Muscle layer of duodenum (tissue), 2 donors: ENCODE data around the gene REG4.
A peak's percentile ranks its signal among the peaks of the same experiment; 100 is the strongest.
"Not testable (repeated sequence)": the region's sequence is repeated elsewhere in the genome, so short reads cannot be mapped to it uniquely, and the experiment has no call there.

ENCODE experiments used
- H3K27ac ChIP-seq: one replicate; pipeline ENCODE4 v1.7.0; 2013; ENCODE audit warnings: mild to moderate bottlenecking, low read length
- H3K27me3 ChIP-seq: one replicate; pipeline ENCODE4 v1.7.0; 2013; ENCODE audit warnings: low read depth, mild to moderate bottlenecking, control low read depth, low read length
- H3K36me3 ChIP-seq, 2 donors: one replicate each; pipeline ENCODE4 v1.7.0; 2013; ENCODE audit warnings: low read length in 2 of 2, control low read depth in 1 of 2, mild to moderate bottlenecking in 1 of 2; ENCODE audit not compliant: insufficient read depth in 2 of 2, control insufficient read depth in 1 of 2
- H3K4me1 ChIP-seq, 2 donors: one replicate each; pipeline ENCODE4 v1.7.0; 2013; ENCODE audit warnings: low read length in 2 of 2, mild to moderate bottlenecking in 2 of 2, control low read depth in 1 of 2, moderate library complexity in 1 of 2; ENCODE audit not compliant: insufficient read depth in 2 of 2, control insufficient read depth in 1 of 2
- H3K4me3 ChIP-seq, 2 donors: one replicate each; pipeline ENCODE4 v1.7.0; 2013; ENCODE audit warnings: low read length in 2 of 2, low read depth in 1 of 2, mild to moderate bottlenecking in 1 of 2
- H3K9me3 ChIP-seq, 2 donors: one replicate each; pipeline ENCODE4 v1.7.0; 2013; ENCODE audit warnings: low read length in 2 of 2, control low read depth in 1 of 2, mild to moderate bottlenecking in 1 of 2; ENCODE audit not compliant: control insufficient read depth in 1 of 2
- donor health status: healthy.

Gene REG4

DNA sequence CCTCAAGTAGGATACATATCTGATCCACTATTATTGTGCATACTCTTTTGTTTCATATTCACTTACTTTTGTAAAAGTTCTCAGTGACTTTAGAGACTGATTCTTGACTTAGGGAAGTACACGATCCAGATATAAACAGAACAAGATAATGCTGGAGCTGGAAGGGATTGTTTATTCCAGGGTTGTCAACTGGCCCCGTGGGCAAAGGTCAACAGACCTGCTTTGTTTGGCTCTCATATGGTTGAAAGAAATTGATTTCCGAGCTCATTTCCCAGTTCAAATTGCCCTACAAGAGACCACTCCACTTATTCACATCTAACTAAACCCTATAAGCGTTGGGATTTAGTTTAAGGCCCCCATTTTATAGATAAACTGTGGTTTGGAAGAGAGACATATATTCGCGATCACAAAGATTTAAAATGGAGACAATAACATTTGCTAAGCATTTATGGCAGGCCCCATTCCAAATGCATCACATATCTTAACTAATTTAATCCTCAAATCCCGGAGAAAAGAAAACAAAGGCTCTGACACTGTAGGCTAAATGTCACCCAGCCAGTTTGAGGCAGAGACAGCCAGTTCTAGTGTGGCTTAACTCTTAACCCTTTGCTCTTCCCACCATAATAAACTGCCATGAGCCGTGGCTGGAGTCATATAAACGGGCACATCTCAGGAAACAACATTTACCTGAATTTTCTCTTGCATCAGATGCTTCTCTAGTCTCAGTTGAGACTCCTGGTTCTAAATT is 20.6 kb downstream of the REG4 start:
- Histone ChIP-seq H3K27me3 (no peaks in the 10 kb centered on the region), H3K9me3 (no peaks in the 10 kb centered on the region), H3K27ac (peak overlapping the region; percentile 2), H3K4me1 (peaks cover 13 to 26% of the 10 kb centered on the region in 2 donors), H3K4me3 (no peak overlapping the region), H3K36me3 (no peaks in the 10 kb centered on the region)

DNA sequence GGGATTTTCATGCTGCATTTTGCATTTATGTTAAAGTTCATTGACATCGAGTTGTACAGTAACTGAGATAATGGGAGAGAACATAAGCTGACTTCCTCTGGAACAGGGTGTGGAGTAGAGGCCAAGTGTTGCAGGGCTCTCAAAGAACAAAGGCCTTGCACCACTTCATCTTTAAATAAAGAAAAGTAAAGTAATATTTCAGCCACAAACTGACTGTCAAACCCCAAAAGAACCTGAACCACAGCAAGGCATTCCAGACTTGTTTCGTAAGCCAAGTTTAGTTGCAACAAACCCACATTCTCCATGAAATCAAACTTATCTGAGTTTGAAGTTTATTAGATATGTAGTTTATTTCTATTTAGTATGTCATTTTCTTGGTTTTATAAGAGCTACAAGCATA is 23.5 kb downstream of the REG4 start:
- H3K9me3 ChIP-seq: no peaks in the 10 kb centered on the region

DNA sequence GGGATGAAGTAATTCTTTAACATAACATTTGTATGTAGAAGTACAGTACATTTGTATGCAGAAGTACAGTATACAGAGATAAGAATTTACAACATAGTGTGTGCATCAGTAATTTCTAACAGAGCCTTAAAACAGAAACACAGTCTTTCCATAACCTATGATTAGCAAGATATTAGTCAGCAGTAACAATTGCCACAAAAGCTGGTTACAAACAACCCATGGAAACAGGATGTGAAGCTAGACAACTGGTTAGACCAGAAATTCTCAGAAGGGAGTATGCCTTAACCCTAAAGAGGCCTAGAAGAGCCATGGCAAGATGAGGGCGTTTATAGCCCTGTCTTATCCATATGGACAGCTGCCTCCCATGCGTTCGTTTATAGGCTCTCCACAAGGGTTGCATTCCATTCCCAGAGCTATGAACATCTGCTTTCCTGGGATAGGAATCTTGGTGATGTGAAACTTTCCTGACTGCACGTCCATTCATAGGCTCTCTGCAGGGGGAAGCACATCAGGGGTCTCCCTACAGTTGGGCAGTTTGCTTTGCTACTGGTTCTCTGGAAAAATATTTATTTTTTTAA is 24.7 kb downstream of the REG4 start:
- not testable (repeated sequence) for H3K4me3 ChIP-seq, H3K27me3 ChIP-seq, H3K9me3 ChIP-seq, H3K4me1 ChIP-seq, H3K27ac ChIP-seq, H3K36me3 ChIP-seq

More for the DNA sequence above, 23.5 kb downstream of the REG4 start:
- H3K4me3 ChIP-seq: no peak overlapping the region
- no peak overlapping the region for H3K27ac ChIP-seq
- no peaks in the 10 kb centered on the region for H3K36me3 ChIP-seq
- H3K4me1 ChIP-seq: peaks cover 0 to 7% of the 10 kb centered on the region in 2 donors
- no peaks in the 10 kb centered on the region for H3K27me3 ChIP-seq

DNA sequence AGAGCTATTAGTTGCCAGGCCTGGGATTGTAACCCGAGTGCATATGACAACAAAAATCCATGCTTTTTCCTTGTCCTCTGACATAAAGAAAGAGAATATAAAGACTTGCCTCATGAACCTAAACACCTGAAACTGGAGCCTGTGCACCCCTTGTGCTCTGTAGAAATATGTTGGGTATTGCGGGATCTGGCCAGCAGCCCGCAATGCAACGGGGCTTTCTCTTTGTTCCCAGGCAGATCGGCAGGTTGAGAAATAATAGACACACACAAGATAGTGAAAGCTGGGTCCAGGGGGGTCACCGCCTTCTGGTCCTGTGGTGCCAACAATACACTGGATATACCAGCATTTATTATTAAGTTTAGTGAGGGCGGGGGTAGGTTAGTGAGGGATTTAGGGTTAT is 25.2 kb downstream of the REG4 start:
- H3K4me3 ChIP-seq, H3K36me3 ChIP-seq, H3K4me1 ChIP-seq, H3K27ac ChIP-seq, H3K27me3 ChIP-seq, H3K9me3 ChIP-seq: not testable (repeated sequence)

DNA sequence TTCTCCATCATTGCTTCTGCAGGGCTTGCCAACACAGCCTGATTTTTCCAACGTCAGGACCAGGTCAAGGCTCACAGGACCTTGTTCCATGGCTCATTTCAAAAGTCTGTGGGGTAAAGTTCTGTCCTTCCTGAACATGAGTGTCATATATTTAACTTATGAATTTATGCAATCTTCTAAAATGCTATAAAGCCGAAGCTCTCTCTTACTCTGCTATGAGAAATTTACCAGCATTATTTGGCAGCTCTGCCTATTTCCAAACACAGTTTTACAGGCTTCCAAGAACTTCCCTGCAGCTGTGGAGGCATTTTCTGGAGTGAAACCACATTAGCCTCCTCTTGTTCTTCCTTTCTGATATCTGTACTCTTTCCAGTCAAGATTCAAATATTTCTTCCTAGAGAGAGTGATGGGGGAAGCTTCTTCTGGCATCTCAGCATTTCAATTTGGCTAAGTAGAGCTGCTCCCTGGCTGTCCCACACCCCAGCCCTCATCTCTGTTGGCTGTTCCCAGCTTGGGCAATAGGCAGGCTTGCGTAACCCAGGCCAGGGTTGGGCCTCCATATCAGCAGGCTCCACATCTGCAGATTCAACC is 27.0 kb downstream of the REG4 start:
- H3K27ac ChIP-seq: no peak overlapping the region

DNA sequence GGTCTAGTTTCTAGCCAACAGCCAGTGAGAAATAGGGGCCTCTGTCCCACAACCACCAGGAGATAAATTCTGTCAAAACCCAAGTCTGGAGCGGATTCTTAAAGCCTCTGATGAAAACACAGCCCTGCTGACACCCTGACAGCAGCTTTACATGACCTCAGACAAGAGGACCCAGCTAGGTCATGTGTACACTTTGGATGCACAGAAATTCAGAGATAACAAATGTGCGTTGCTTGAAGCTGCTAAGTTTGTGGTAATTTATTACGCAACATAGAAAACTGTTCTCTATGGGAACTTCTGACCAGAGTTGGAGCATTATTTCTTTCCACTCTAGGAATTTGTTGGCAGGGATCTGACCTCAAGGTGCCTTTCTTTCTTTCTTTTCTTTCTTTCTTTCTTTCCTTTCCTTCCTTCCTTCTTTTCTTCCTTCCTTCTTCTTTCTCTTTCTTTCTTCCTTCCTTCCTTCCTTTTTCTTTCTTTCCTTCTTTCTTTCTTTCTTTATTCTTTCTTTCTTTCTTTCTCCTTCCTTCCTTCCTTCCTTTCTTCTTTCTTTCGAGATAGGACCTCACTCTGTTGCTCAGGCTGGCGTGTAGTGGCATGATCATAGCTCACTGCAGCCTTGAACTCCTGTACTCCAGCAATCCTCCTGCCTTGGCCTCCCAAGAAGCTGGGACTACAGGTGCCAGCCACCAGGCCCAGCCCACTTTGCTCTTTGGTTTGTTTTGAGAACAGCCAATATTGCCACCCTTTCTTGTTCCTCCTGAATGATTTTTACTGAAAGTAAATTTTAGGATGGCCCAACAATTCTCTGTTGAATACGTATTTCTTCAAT is 27.7 kb downstream of the REG4 start:
- H3K4me3 ChIP-seq: no peak overlapping the region
- H3K9me3 ChIP-seq: no peaks in the 10 kb centered on the region
- no peaks in the 10 kb centered on the region for H3K27me3 ChIP-seq
- H3K36me3 ChIP-seq: no peaks in the 10 kb centered on the region
- H3K27ac ChIP-seq: no peak overlapping the region
- peaks cover 7 to 10% of the 10 kb centered on the region in 2 donors for H3K4me1 ChIP-seq

More for the DNA sequence above, 27.0 kb downstream of the REG4 start:
- Histone ChIP-seq H3K4me3 (no peak overlapping the region), H3K4me1 (peaks cover 7 to 10% of the 10 kb centered on the region in 2 donors), H3K36me3 (no peaks in the 10 kb centered on the region), H3K9me3 (no peaks in the 10 kb centered on the region), H3K27me3 (no peaks in the 10 kb centered on the region)

DNA sequence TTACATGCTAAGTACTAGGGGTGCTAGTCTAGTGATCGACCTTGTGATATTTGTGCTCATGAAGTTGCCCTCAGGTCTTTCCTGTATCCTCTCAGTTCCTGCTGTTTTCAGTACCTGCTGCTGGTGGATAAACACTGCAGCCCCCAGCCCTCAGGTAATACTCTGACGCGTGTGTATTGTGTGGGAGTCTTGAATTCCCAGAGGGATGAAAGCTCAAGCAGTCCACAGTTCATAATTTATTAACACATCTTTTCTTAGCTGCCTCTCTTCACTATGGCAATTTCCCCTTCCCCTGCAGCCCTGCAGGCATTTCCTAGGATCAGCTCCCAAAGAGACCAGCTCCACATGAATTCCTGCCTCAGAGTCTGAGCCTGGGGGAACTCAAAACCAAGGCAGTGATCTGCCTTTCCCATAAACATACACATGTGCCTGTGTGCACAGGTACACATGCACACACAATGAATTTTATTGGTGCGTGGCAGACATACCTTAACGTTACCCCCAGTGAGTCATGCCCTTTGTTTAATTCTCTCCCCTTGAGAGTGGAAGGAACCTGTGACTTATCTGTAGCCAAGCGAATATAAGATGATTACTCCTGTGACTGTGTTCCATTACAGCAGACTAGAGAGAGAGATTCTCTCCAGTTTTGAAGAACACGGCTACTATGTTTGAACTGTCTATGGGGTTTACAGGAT is 28.5 kb downstream of the REG4 start:
- H3K36me3 ChIP-seq: no peaks in the 10 kb centered on the region
- no peak overlapping the region for H3K4me3 ChIP-seq
- no peak overlapping the region for H3K27ac ChIP-seq
- no peaks in the 10 kb centered on the region for H3K9me3 ChIP-seq
- no peaks in the 10 kb centered on the region for H3K27me3 ChIP-seq
- peaks cover 4 to 10% of the 10 kb centered on the region in 2 donors for H3K4me1 ChIP-seq

DNA sequence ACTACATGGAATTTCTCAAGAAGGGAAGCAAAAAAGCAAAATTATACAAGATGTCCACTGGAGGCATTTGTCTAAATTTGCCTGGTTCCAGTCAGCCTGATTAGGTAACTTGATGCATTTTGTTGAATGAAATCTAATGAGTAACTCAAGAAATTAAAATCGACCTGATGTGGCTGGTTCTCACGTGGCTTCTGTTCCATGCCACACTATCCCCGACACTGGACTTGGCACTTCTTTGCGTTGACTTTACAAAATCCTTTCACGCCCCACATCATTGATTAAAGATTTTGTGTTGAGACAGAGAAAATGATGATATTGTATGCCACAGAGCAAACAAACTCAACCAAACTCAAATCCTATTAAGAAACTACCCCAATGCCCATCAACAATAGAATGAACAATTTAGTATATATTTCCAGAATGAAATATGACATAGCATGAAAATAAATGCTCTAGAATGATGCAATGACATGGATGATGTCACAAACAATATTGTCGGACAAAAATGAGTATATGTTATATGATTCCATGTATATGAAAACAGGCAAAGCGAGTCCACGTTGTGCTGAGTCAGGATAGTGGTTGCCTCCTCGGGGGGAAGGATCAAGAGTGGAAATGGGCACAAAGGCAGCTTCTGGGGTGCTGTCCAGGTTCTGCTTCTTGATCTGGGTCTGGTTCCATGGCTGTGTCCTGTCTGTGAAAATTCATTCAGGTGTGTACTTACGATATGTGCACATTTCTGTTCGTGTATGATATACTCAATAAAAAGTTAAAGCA is 29.6 kb downstream of the REG4 start:
- Histone ChIP-seq H3K4me1 (peaks cover 0 to 10% of the 10 kb centered on the region in 2 donors), H3K4me3 (no peak overlapping the region), H3K9me3 (no peaks in the 10 kb centered on the region), H3K27me3 (no peaks in the 10 kb centered on the region), H3K36me3 (no peaks in the 10 kb centered on the region), H3K27ac (no peak overlapping the region)

DNA sequence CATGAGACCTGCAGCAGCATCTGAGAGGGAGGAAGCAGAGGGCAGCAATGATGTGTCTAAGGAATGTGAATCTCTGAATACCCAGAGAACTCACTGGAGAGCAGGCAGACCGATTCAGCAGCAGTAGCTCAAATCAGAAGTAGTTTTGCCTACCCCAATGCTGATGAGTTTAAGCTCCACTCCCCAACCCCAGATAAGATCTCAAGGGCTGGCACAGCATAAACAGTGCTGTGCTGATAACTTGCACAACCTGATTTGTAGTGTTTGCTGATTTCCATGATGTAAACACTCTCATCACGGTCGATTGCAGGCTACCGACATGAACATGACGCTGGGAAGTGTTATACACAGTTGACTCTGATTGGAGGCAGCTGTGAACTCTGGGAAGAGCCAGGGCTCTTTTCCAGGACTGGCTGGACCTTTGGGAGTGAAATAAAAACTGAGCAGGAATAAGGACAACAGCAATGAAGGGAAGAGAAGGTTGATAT is 31.3 kb downstream of the REG4 start:
- H3K36me3 ChIP-seq: no peaks in the 10 kb centered on the region
- H3K4me1 ChIP-seq: peaks cover 0 to 10% of the 10 kb centered on the region in 2 donors
- H3K27ac ChIP-seq: peak overlapping the region; percentile 10
- peak overlapping the region in 1 of 2 donors; percentile 47 for H3K4me3 ChIP-seq
- H3K9me3 ChIP-seq: no peaks in the 10 kb centered on the region
- H3K27me3 ChIP-seq: no peaks in the 10 kb centered on the region

DNA sequence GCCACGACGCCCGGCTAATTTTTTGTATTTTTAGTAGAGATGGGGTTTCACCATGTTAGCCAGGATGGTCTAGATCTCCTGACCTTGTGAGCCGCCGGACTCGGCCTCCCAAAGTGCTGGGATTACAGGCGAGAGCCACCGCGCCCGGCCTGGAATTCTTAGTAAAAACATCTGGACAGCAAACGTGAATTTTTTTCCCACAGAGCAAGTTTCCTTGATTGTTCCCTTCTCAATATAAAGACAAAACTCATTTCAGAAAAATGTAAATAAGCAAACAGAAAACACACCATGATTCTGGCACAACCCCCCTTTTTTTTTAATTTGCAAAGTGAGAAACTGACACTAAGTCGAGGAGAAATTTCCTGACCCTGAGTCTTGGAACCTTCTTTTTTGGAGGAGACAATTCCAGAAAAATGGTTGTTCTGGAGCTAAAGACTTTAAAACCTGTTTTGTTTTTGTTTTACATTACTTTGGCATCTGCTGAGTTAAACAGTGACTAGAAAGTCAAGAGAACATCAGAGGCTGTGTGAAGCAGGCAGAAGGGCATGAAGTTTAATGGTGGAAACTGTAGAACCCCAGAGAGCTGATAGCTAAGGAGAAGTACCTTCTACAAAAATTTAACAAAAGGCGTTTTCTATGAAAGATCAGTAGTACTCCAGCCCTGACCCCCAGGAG is 32.2 kb downstream of the REG4 start:
- Histone ChIP-seq H3K9me3 (no peaks in the 10 kb centered on the region), H3K4me3 (no peak overlapping the region), H3K4me1 (peaks cover 5 to 14% of the 10 kb centered on the region in 2 donors), H3K27ac (peak overlapping the region; percentile 10), H3K27me3 (no peaks in the 10 kb centered on the region), H3K36me3 (no peaks in the 10 kb centered on the region)
